IMR-90 (cell line): Measurements from ENCODE around the gene SOBP. TPM values are rescaled to one million over a fixed set of nuclear protein-coding genes. Genes with fewer than 3 reads are reported as not detected.

ENCODE experiments used
- ATAC-seq: fragments of 200-7000 bp; cut with Tn5 transposase; 2 replicates; pipeline ENCODE4 v1.9.1; 2020; ENCODE audit warnings: low read depth, mild to moderate bottlenecking, moderate library complexity
- BruUV-seq: library from RNA; stranded (reverse); fragments of 400-500 nt; replicated peaks from 2 replicates; lab custom pipeline; 2021; lab: Mats Ljungman, UMichigan
- CTCF ChIA-PET: fragments of 300-600 bp; formaldehyde crosslinking; extraction: SDS; loops from one replicate; lab custom pipeline; 2021; ENCODE audit warnings: antibody characterized with exemption; lab: Yijun Ruan, JAX
- POLR2A ChIA-PET: fragments of 300-600 bp; sonication (Branson Sonifier 250); formaldehyde crosslinking; loops from one replicate; lab custom pipeline; 2022; ENCODE audit warnings: antibody characterized with exemption; ENCODE audit not compliant: unreplicated experiment; lab: Charles Lee
- DNase-seq: peaks from one replicate; pipeline ENCODE4 v3.0.0; 2013
- H2AFZ ChIP-seq: replicated peaks from 2 replicates; pipeline ENCODE3; 2013; ENCODE audit warnings: low read length, mild to moderate bottlenecking; ENCODE audit not compliant: poor library complexity
- H2AK5ac ChIP-seq: 2 replicates; pipeline ENCODE4 v1.6.1; 2013; ENCODE audit warnings: low read depth, low read length, inconsistent platforms
- H2AK9ac ChIP-seq: replicated peaks from 2 replicates; pipeline ENCODE3; 2013; ENCODE audit warnings: mild to moderate bottlenecking, low read depth, low read length, moderate library complexity; ENCODE audit not compliant: poor library complexity
- H2BK120ac ChIP-seq: 2 replicates; pipeline ENCODE4 v1.6.1; 2013; ENCODE audit warnings: low read depth, low read length, inconsistent platforms
- H2BK15ac ChIP-seq: 3 replicates; pipeline ENCODE4 v1.6.1; 2013; ENCODE audit warnings: low read depth, low read length, inconsistent platforms
- H2BK20ac ChIP-seq: 2 replicates; pipeline ENCODE4 v1.6.1; 2013; ENCODE audit warnings: low read depth, mild to moderate bottlenecking, inconsistent platforms, low read length, moderate library complexity
- H2BK5ac ChIP-seq: 2 replicates; pipeline ENCODE4 v1.6.1; 2013; ENCODE audit warnings: mild to moderate bottlenecking, low read depth, low read length, inconsistent platforms; ENCODE audit not compliant: poor library complexity, severe bottlenecking
- H3K14ac ChIP-seq: replicated peaks from 2 replicates; pipeline ENCODE4 v1.6.1; 2013; ENCODE audit warnings: low read depth, low read length, inconsistent platforms
- H3K18ac ChIP-seq: 2 replicates; pipeline ENCODE4 v1.6.1; 2013; ENCODE audit warnings: low read depth, low read length, control low read depth
- H3K23ac ChIP-seq: 2 replicates; pipeline ENCODE4 v1.6.1; 2013; ENCODE audit warnings: low read depth, low read length, inconsistent platforms
- H3K27ac ChIP-seq: 2 replicates; pipeline ENCODE4 v1.5.1; 2013; ENCODE audit warnings: mild to moderate bottlenecking, control low read depth, low read length; ENCODE audit not compliant: insufficient read depth
- H3K27me3 ChIP-seq: 2 replicates; pipeline ENCODE4 v1.6.1; 2013; ENCODE audit warnings: low read length; ENCODE audit not compliant: control insufficient read depth, insufficient read depth
- H3K36me3 ChIP-seq: 2 replicates; pipeline ENCODE4 v1.6.1; 2013; ENCODE audit warnings: low read length, mixed read lengths; ENCODE audit not compliant: control insufficient read depth, insufficient read depth
- H3K4ac ChIP-seq: 2 replicates; pipeline ENCODE4 v1.6.1; 2013; ENCODE audit warnings: low read depth, low read length, inconsistent platforms
- H3K4me1 ChIP-seq: 2 replicates; pipeline ENCODE4 v1.6.1; 2013; ENCODE audit warnings: low read length, mixed read lengths; ENCODE audit not compliant: control insufficient read depth, insufficient read depth
- H3K4me2 ChIP-seq: 2 replicates; pipeline ENCODE4 v1.6.1; 2013; ENCODE audit warnings: low read depth, mild to moderate bottlenecking, control low read depth, low read length, moderate library complexity
- H3K4me3 ChIP-seq: 2 replicates; pipeline ENCODE4 v1.5.1; 2013; ENCODE audit warnings: low read depth, mild to moderate bottlenecking, control low read depth, low read length, moderate library complexity; ENCODE audit not compliant: insufficient read depth
- H3K56ac ChIP-seq: 2 replicates; pipeline ENCODE4 v1.6.1; 2013; ENCODE audit warnings: low read length, inconsistent platforms; ENCODE audit not compliant: insufficient read depth; ENCODE audit errors: extremely low read depth
- H3K79me1 ChIP-seq, 2 experiments: 2 replicates each; pipeline ENCODE4 v1.6.1; 2013; ENCODE audit warnings: low read length in 2 of 2, inconsistent platforms in 1 of 2, low read depth in 1 of 2
- H3K9ac ChIP-seq: 2 replicates; pipeline ENCODE4 v1.6.1; 2013; ENCODE audit warnings: low read depth, low read length, control low read depth
- H3K9me1 ChIP-seq: 2 replicates; pipeline ENCODE4 v1.6.1; 2013; ENCODE audit warnings: low read length, inconsistent platforms; ENCODE audit not compliant: insufficient read depth
- H3K9me3 ChIP-seq: 2 replicates; pipeline ENCODE4 v1.6.1; 2013; ENCODE audit warnings: low read length; ENCODE audit not compliant: control insufficient read depth, insufficient read depth
- H4K20me1 ChIP-seq: 2 replicates; pipeline ENCODE4 v1.6.1; 2013; ENCODE audit warnings: low read length, inconsistent platforms; ENCODE audit not compliant: insufficient read depth
- H4K5ac ChIP-seq: 2 replicates; pipeline ENCODE4 v1.6.1; 2013; ENCODE audit warnings: mild to moderate bottlenecking, low read depth, low read length, control low read depth
- H4K8ac ChIP-seq, 2 experiments: 2 replicates each; pipeline ENCODE4 v1.6.1; 2013; ENCODE audit warnings: low read depth in 2 of 2, low read length in 2 of 2, control low read depth in 1 of 2, inconsistent platforms in 1 of 2
- H4K91ac ChIP-seq: 2 replicates; pipeline ENCODE4 v1.6.1; 2013; ENCODE audit warnings: low read depth, low read length, inconsistent platforms; ENCODE audit not compliant: insufficient read depth
- BHLHE40 ChIP-seq: fragments of 150-350 bp; IDR thresholded peaks from 2 replicates; pipeline ENCODE4 v1.6.1; 2016; ENCODE audit warnings: mild to moderate bottlenecking, low read depth, low read length
- CEBPB ChIP-seq: IDR thresholded peaks from 2 replicates; pipeline ENCODE4 v1.6.1; 2012; ENCODE audit warnings: low read depth, low read length, improper control_type of control experiment
- CTCF ChIP-seq: conservative IDR thresholded peaks from 2 replicates; pipeline ENCODE4 v1.5.1; 2012; ENCODE audit warnings: mild to moderate bottlenecking, low read depth, low read length, improper control_type of control experiment
- FOS ChIP-seq: fragments of 150-350 bp; IDR thresholded peaks from 2 replicates; pipeline ENCODE4 v1.6.1; 2016; ENCODE audit warnings: low read depth, low read length
- MAZ ChIP-seq: IDR thresholded peaks from 2 replicates; pipeline ENCODE4 v1.6.1; 2012; ENCODE audit warnings: low read depth, mild to moderate bottlenecking, low read length, improper control_type of control experiment, moderate library complexity, borderline replicate concordance
- MXI1 ChIP-seq: IDR thresholded peaks from 2 replicates; pipeline ENCODE4 v1.6.1; 2012; ENCODE audit warnings: low read depth, mild to moderate bottlenecking, low read length, moderate library complexity, borderline replicate concordance
- RAD21 ChIP-seq: IDR thresholded peaks from 2 replicates; pipeline ENCODE4 v1.6.1; 2012; ENCODE audit warnings: low read length, improper control_type of control experiment
- SMC3 ChIP-seq: fragments of 150-350 bp; IDR thresholded peaks from 2 replicates; pipeline ENCODE4 v1.6.1; 2016; ENCODE audit warnings: low read depth, mild to moderate bottlenecking, antibody characterized with exemption, low read length, moderate library complexity
- WGBS, 2 experiments: methylation state at CpG; one replicate each; pipeline versions ENCODE4 v1.1.5 to v1.1.7; 2013; ENCODE audit warnings: missing lambda C conversion rate in 2 of 2; ENCODE audit not compliant: insufficient read length in 1 of 2; ENCODE audit errors: extremely low coverage in 2 of 2; 5-methylcytosine and 5-hydroxymethylcytosine counted together
- dilution Hi-C: fragments of 300-500 bp; cut with HindIII; formaldehyde crosslinking; loops from one replicate; pipeline ENCODE4 v1.14.3; 2018; ENCODE audit warnings: low sequenced_read_pairs; ENCODE audit not compliant: unreplicated experiment
- in situ Hi-C: fragments of 300-500 bp; cut with MboI; formaldehyde crosslinking; loops from 3 replicates; pipeline ENCODE4 v1.14.3; 2019; ENCODE audit warnings: low sequenced_read_pairs, inconsistent platforms, mixed read lengths
- intact Hi-C: fragments of 100-400 bp; cut with micrococcal nuclease; formaldehyde crosslinking; loops from 2 replicates; pipeline ENCODE4 v1.10.0; 2022
- polyA plus RNA-seq, 3 experiments: library from polyadenylated mRNA; depleted of rRNA; stranded (reverse); fragments of >200 nt; gene quantifications; 2 replicates each; pipeline ENCODE4 v1.2.3, GENCODE V29; 2012; ENCODE audit warnings: low replicate concordance in 1 of 3
- total RNA-seq: library from RNA; depleted of rRNA; stranded (reverse); fragments of >200 nt; gene quantifications from 2 replicates; pipeline ENCODE4 v1.2.3, GENCODE V29; 2012

Gene SOBP
- total and polyA plus RNA-seq, 2 of the 4 experiments (the other 2 are of a cell fraction) = 0.60 to 0.72 TPM

GRCh38 chr6:107634324-107635056 lies 144.6 kb downstream of the SOBP start:
- no peak overlapping the region for H2BK5ac ChIP-seq
- CTCF ChIA-PET = no interaction called here
- H3K18ac ChIP-seq = no peak overlapping the region
- no peak overlapping the region for H3K27ac ChIP-seq
- no peak overlapping the region for H3K4ac ChIP-seq
- in situ Hi-C loops (no loop called here), intact Hi-C loops (no loop called here), dilution Hi-C loops (no loop called here)
- no peak overlapping the region for H3K4me3 ChIP-seq
- BruUV-seq = no TSS peak
- peaks cover 10% of the 10 kb centered on the region; the same call in 1 of the 2 replicates for H3K36me3 ChIP-seq
- H2BK15ac ChIP-seq = no peak overlapping the region
- H4K8ac ChIP-seq = no peak overlapping the region
- H3K9ac ChIP-seq = no peak overlapping the region
- no peak overlapping the region for H3K23ac ChIP-seq
- no peak overlapping the region for H3K56ac ChIP-seq
- H3K9me3 ChIP-seq = no peaks in the 10 kb centered on the region
- no peaks in the 10 kb centered on the region for H4K20me1 ChIP-seq
- H3K27me3 ChIP-seq = no peaks in the 10 kb centered on the region
- peaks cover under 1% of the 10 kb centered on the region; the same call in 1 of the 2 replicates for H3K4me1 ChIP-seq
- no peak overlapping the region for H3K14ac ChIP-seq
- H3K79me1 ChIP-seq = no peaks in the 10 kb centered on the region
- no peak overlapping the region for H3K4me2 ChIP-seq
- POLR2A ChIA-PET = no interaction called here
- no peak for ATAC-seq
- DNase-seq = no peak
- no peak overlapping the region for H2AFZ ChIP-seq
- H3K9me1 ChIP-seq = no peaks in the 10 kb centered on the region; the same call in 1 of the 2 replicates
- TF ChIP-seq MXI1 (no peak), CEBPB (no peak), MAZ (no peak), SMC3 (no peak), RAD21 (no peak), FOS (no peak), BHLHE40 (no peak), CTCF (no peak)
- no peak overlapping the region for H2BK20ac ChIP-seq
- no peak overlapping the region for H4K91ac ChIP-seq
- no peak overlapping the region for H2AK9ac ChIP-seq
- no peak overlapping the region for H4K5ac ChIP-seq
- H2BK120ac ChIP-seq = no peak overlapping the region
- 31% methylated on average over 84 of the region's 101 CpGs; no CpG with 5 or more reads in 1 of the 2 experiments for WGBS, 2 experiments
- H2AK5ac ChIP-seq = no peak overlapping the region
